Loucy (cell line): ENCODE data around the gene KIF2C.

Source experiments
- H2AFZ ChIP-seq: fragments of 200-600 bp; sonication (generic); 2 replicates; pipeline ENCODE4 v1.6.0; 2016; ENCODE audit warnings: antibody characterized with exemption, mild to moderate bottlenecking, low read length, moderate library complexity
- H3F3A ChIP-seq: fragments of 200-600 bp; 2 replicates; pipeline ENCODE4 v1.6.0; 2016; ENCODE audit warnings: antibody characterized with exemption, low read depth, mild to moderate bottlenecking
- H3K27me3 ChIP-seq: fragments of 200-600 bp; sonication (generic); 2 replicates; pipeline ENCODE4 v1.6.1; 2014; ENCODE audit warnings: low read length, mild to moderate bottlenecking; ENCODE audit not compliant: insufficient read depth, poor library complexity, severe bottlenecking
- H3K36me3 ChIP-seq: fragments of 200-600 bp; sonication (generic); 2 replicates; pipeline ENCODE4 v1.6.1; 2016; ENCODE audit warnings: low read length; ENCODE audit not compliant: insufficient read depth
- H3K4me1 ChIP-seq: fragments of 200-600 bp; sonication (generic); 2 replicates; pipeline ENCODE4 v1.5.1; 2014; ENCODE audit warnings: low read length, mild to moderate bottlenecking; ENCODE audit not compliant: insufficient read depth, poor library complexity, severe bottlenecking
- H3K4me2 ChIP-seq: fragments of 200-600 bp; sonication (generic); 2 replicates; pipeline ENCODE4 v1.6.0; 2014; ENCODE audit warnings: antibody characterized with exemption, low read length, low read depth, mild to moderate bottlenecking; ENCODE audit not compliant: poor library complexity, severe bottlenecking
- H3K4me3 ChIP-seq: fragments of 200-600 bp; sonication (generic); 2 replicates; pipeline ENCODE4 v1.5.1; 2014; ENCODE audit warnings: low read length, mild to moderate bottlenecking, mixed read lengths; ENCODE audit not compliant: poor library complexity, severe bottlenecking
- H3K79me2 ChIP-seq: fragments of 200-600 bp; sonication (generic); 2 replicates; pipeline ENCODE4 v1.6.1; 2014; ENCODE audit warnings: low read length; ENCODE audit not compliant: insufficient read depth
- H3K9ac ChIP-seq: fragments of 200-600 bp; sonication (generic); 2 replicates; pipeline ENCODE4 v1.6.0; 2014; ENCODE audit warnings: mild to moderate bottlenecking, low read depth, low read length, moderate library complexity; ENCODE audit not compliant: poor library complexity, severe bottlenecking
- H3K9me2 ChIP-seq: fragments of 200-600 bp; sonication (generic); replicated peaks from 2 replicates; pipeline ENCODE4 v1.6.1; 2016; ENCODE audit warnings: low read depth, low read length, mixed read lengths
- H3K9me3 ChIP-seq: fragments of 200-600 bp; sonication (generic); 2 replicates; pipeline ENCODE4 v1.6.1; 2014; ENCODE audit warnings: mild to moderate bottlenecking, antibody characterized with exemption, low read length, low read depth; ENCODE audit not compliant: insufficient read depth
- H4K20me1 ChIP-seq: fragments of 200-600 bp; sonication (generic); 2 replicates; pipeline ENCODE4 v1.6.0; 2014; ENCODE audit warnings: antibody characterized with exemption, low read length, mild to moderate bottlenecking; ENCODE audit not compliant: insufficient read depth, poor library complexity, severe bottlenecking
- EZH2phosphoT487 ChIP-seq: fragments of 200-600 bp; IDR thresholded peaks from 2 replicates; pipeline ENCODE4 v1.6.1; 2018; ENCODE audit warnings: antibody characterized with exemption, mild to moderate bottlenecking, moderate library complexity, borderline replicate concordance
- TF ChIP-seq, protein P1 (sequence below): fragments of 200-600 bp; sonication (generic); conservative IDR thresholded peaks from 2 replicates; pipeline ENCODE4 v1.5.1; 2014; ENCODE audit warnings: mild to moderate bottlenecking, antibody characterized with exemption, low read length

KIF2C gene

DNA sequence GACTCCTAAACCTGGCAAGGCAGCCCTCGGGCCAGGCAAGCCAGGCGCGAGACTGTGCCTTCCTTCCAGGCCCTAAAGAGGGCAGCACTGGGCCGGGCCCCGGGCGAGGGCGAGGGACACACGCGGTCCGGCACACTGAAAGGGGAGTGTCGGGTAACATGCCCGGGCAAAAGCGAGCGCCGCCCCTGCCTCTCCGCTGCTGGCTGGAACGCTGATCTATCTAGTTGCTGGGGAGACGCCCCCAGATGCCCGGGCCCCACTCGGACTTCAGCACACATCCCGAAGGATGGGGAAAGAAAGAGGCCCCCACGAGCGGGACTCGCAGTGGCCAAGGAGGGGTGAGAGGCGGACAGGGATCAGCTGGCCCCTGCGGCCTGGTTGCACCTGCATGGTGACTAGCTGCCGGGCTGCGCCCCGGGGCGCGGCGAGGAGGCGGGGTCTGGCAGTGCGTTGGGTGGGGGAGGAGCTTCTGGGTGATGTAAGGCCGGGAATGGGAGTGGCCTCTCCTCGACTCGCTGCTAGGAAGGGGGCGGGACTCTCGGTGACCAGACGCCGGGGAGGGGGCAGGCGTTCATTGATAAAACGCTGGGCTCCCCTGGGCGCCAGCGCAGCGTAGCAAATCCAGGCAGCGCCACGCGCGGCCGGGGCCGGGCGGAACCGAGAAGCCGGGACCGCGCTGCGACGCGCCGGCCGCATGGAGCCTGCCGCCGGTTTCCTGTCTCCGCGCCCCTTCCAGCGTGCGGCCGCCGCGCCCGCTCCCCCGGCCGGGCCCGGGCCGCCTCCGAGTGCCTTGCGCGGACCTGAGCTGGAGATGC is 60.3 kb downstream of the KIF2C start, which contains the start of gene PLK3:
TSS of gene PLK3 (plus strand) at position 608 of the 815 bp plus-strand sequence. CDS start at position 695, 87 bp downstream.
- H3K9me3 ChIP-seq, result no peaks in the 10 kb centered on the region
- 0 out of 2 replicates have a peak, but pooled peaks cover 2% of the 10 kb centered on the region for H3F3A ChIP-seq
- peaks cover 4% of the 10 kb centered on the region for H3K79me2 ChIP-seq
- peak within 1 kb of the TSS; percentile 84 for H3K4me2 ChIP-seq
- TF ChIP-seq, protein P1, sequence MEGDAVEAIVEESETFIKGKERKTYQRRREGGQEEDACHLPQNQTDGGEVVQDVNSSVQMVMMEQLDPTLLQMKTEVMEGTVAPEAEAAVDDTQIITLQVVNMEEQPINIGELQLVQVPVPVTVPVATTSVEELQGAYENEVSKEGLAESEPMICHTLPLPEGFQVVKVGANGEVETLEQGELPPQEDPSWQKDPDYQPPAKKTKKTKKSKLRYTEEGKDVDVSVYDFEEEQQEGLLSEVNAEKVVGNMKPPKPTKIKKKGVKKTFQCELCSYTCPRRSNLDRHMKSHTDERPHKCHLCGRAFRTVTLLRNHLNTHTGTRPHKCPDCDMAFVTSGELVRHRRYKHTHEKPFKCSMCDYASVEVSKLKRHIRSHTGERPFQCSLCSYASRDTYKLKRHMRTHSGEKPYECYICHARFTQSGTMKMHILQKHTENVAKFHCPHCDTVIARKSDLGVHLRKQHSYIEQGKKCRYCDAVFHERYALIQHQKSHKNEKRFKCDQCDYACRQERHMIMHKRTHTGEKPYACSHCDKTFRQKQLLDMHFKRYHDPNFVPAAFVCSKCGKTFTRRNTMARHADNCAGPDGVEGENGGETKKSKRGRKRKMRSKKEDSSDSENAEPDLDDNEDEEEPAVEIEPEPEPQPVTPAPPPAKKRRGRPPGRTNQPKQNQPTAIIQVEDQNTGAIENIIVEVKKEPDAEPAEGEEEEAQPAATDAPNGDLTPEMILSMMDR, result peak; percentile 79
- no peak for TF ChIP-seq EZH2phosphoT487
- H3K9me2 ChIP-seq, result no peaks in the 10 kb centered on the region
- H3K4me1 ChIP-seq, result no peaks in the 10 kb centered on the region
- peak within 1 kb of the TSS; percentile 93 for H3K9ac ChIP-seq
- H2AFZ ChIP-seq, result peak within 1 kb of the TSS; percentile 93
- H3K36me3 ChIP-seq, result no peaks in the 10 kb centered on the region
- H4K20me1 ChIP-seq, result no peaks in the 10 kb centered on the region
- H3K4me3 ChIP-seq, result peak within 1 kb of the TSS; percentile 86
- no peaks in the 10 kb centered on the region for H3K27me3 ChIP-seq

DNA sequence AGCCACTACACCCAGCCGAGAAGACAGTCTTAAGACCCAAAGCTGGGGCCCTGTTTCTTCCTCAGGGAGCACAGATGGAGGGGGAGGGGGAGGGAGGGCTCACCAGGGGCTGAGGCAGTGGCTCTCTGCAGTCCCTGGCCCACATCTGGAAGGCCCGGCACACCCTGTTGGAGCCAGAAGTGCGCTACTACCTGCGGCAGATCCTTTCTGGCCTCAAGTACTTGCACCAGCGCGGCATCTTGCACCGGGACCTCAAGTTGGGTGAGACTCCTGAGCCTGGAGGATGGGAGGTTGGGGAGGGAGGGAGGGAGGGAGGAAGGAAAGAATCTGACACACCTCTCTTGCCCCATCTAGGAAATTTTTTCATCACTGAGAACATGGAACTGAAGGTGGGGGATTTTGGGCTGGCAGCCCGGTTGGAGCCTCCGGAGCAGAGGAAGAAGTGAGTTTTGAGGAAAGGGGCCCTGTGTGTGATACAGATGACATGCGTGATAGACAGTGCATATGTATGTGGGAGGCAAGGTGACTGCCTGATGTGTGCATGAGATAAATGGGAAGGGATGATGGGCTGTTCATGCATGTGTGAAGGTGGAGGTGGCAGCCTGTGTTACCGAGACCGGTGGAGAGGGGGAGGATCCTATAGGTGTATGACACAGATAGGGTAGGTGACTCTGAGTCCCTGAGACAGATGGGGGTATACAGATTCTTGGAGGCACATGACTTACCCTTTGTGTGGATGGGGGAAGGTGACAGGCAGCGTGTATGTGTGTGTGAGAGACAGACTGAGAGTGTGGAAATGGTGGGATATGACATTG is 62.1 kb downstream of the KIF2C start:
- Histone ChIP-seq H3K27me3 (no peaks in the 10 kb centered on the region), H2AFZ (no peak overlapping the region), H3K4me3 (no peak overlapping the region), H3F3A (0 out of 2 replicates have a peak, but pooled peaks cover 2% of the 10 kb centered on the region), H3K9me3 (no peaks in the 10 kb centered on the region), H3K9ac (no peak overlapping the region), H3K9me2 (no peaks in the 10 kb centered on the region), H4K20me1 (no peaks in the 10 kb centered on the region), H3K79me2 (peaks cover 4% of the 10 kb centered on the region), H3K36me3 (no peaks in the 10 kb centered on the region), H3K4me1 (no peaks in the 10 kb centered on the region), H3K4me2 (peak overlapping the region; percentile 84)
- TF ChIP-seq EZH2phosphoT487, result no peak
- TF ChIP-seq, protein P1, result no peak

DNA sequence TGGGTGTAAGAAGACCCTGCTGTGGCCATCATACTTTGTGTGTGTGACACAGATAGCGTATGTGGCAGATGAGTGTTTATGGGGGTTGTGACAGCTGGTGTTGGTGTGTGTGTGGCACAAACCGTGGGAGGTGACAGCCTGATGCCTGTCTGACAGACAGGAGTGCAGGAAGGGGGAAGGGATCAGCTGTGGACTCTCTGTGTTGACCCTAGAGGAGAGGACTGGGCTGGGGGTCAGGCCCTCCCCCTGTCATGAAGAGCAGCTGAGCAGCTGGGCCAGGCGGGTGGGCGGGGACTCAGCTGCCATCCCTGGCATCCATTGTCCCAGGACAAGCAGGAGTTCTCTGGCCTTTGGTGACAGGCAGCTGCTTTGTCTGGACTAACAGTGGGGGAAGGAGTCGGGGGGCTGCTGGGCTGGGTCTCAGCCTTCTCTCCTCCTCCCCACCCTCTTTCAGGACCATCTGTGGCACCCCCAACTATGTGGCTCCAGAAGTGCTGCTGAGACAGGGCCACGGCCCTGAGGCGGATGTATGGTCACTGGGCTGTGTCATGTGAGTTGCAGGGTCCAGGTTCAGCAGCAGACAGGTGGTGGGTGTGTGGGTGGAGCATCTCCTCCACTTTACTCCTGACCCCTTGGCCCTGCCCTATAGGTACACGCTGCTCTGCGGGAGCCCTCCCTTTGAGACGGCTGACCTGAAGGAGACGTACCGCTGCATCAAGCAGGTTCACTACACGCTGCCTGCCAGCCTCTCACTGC is 62.8 kb downstream of the KIF2C start:
- Histone ChIP-seq H2AFZ (no peak overlapping the region), H3F3A (0 out of 2 replicates have a peak, but pooled peaks cover 2% of the 10 kb centered on the region), H3K9me3 (no peaks in the 10 kb centered on the region), H3K9me2 (no peaks in the 10 kb centered on the region), H3K4me3 (no peak overlapping the region), H3K4me1 (peaks cover under 1% of the 10 kb centered on the region), H3K27me3 (no peaks in the 10 kb centered on the region), H3K79me2 (peaks cover 4% of the 10 kb centered on the region), H3K36me3 (no peaks in the 10 kb centered on the region), H4K20me1 (no peaks in the 10 kb centered on the region), H3K9ac (no peak overlapping the region), H3K4me2 (no peak overlapping the region)
- TF ChIP-seq, protein P1, result no peak
- TF ChIP-seq EZH2phosphoT487, result no peak
